Keratinocyte (primary cell): Measurements from ENCODE around the gene IQGAP3. TPM values are rescaled to one million over a fixed set of nuclear protein-coding genes. Genes with fewer than 3 reads are reported as not detected.

ENCODE experiments used
- DNase-seq: peaks from one replicate; pipeline ENCODE4 v3.0.0-alpha.2; 2011; ENCODE audit warnings: low read depth, missing footprints, low spot score
- FAIRE-seq: peaks from 2 replicates; lab custom pipeline; 2011; peaks lifted over from hg19 to GRCh38; lab: Jason Lieb, UNC
- H2AFZ ChIP-seq: 2 replicates; pipeline ENCODE4 v1.6.0; 2012; ENCODE audit warnings: low read length, control low read depth, inconsistent platforms; ENCODE audit not compliant: control insufficient read depth
- H3K27ac ChIP-seq: 2 replicates; pipeline ENCODE4 v1.5.1; 2011; ENCODE audit warnings: low read length; ENCODE audit not compliant: control insufficient read depth, insufficient read depth
- H3K27me3 ChIP-seq: 3 replicates; pipeline ENCODE4 v1.6.0; 2011; ENCODE audit warnings: low read length; ENCODE audit not compliant: control insufficient read depth, insufficient read depth; ENCODE audit errors: extremely low read depth
- H3K36me3 ChIP-seq, 2 experiments: 2 replicates in 1 of 2; 3 replicates in 1 of 2; pipeline ENCODE4 v1.5.1; 2011; ENCODE audit warnings: low read length in 2 of 2, mild to moderate bottlenecking in 1 of 2; ENCODE audit not compliant: control insufficient read depth in 2 of 2, insufficient read depth in 2 of 2; ENCODE audit errors: extremely low read depth in 1 of 2
- H3K4me1 ChIP-seq: 3 replicates; pipeline ENCODE4 v1.5.1; 2011; ENCODE audit warnings: low read length; ENCODE audit not compliant: control insufficient read depth, insufficient read depth; ENCODE audit errors: extremely low read depth
- H3K4me2 ChIP-seq: 3 replicates; pipeline ENCODE4 v1.6.0; 2011; ENCODE audit warnings: low read depth, low read length; ENCODE audit not compliant: control insufficient read depth, insufficient read depth; ENCODE audit errors: extremely low read depth
- H3K4me3 ChIP-seq, 3 experiments: fragments of 200-600 bp in 1 of 3; sonication (generic) in 1 of 3; 2 replicates in 2 of 3; 3 replicates in 1 of 3; pipeline ENCODE4 v1.5.1; 2011 to 2016; ENCODE audit warnings: low read length in 3 of 3, mild to moderate bottlenecking in 3 of 3, control low read depth in 2 of 3, inconsistent platforms in 1 of 3, low read depth in 1 of 3, mixed read lengths in 1 of 3, mixed run types in 1 of 3, moderate library complexity in 1 of 3; ENCODE audit not compliant: control insufficient read depth in 2 of 3, insufficient read depth in 2 of 3; ENCODE audit errors: extremely low read depth in 1 of 3
- H3K79me2 ChIP-seq: 2 replicates; pipeline ENCODE4 v1.6.0; 2012; ENCODE audit warnings: low read length; ENCODE audit not compliant: control insufficient read depth, insufficient read depth
- H3K9ac ChIP-seq: 3 replicates; pipeline ENCODE4 v1.6.0; 2011; ENCODE audit warnings: low read length; ENCODE audit not compliant: control insufficient read depth, insufficient read depth; ENCODE audit errors: extremely low read depth
- H3K9me1 ChIP-seq: 3 replicates; pipeline ENCODE4 v1.6.0; 2011; ENCODE audit warnings: low read length; ENCODE audit not compliant: control insufficient read depth, insufficient read depth; ENCODE audit errors: extremely low read depth
- H3K9me3 ChIP-seq: 2 replicates; pipeline ENCODE4 v1.5.1; 2012; ENCODE audit warnings: low read depth, low read length; ENCODE audit not compliant: control insufficient read depth
- H4K20me1 ChIP-seq: 3 replicates; pipeline ENCODE4 v1.6.0; 2011; ENCODE audit warnings: low read length; ENCODE audit not compliant: control insufficient read depth, insufficient read depth; ENCODE audit errors: extremely low read depth
- CTCF ChIP-seq, 3 experiments: IDR thresholded peaks in 1 of 3; conservative IDR thresholded peaks in 1 of 3; optimal IDR thresholded peaks in 1 of 3; 2 replicates in 2 of 3; 3 replicates in 1 of 3; pipeline versions ENCODE3 to v1.5.1; 2011; ENCODE audit warnings: low read length in 3 of 3, mild to moderate bottlenecking in 3 of 3, moderate library complexity in 2 of 3, control low read depth in 1 of 3, inconsistent platforms in 1 of 3; ENCODE audit not compliant: insufficient read depth in 2 of 3; ENCODE audit errors: extremely low read depth in 1 of 3
- EZH2 ChIP-seq: IDR thresholded peaks from one replicate; pipeline ENCODE4 v1.6.1; 2012; ENCODE audit warnings: inconsistent platforms, mild to moderate bottlenecking, low read length, moderate library complexity
- dilution Hi-C: fragments of 300-500 bp; cut with MboI; formaldehyde crosslinking; loops from one replicate; pipeline ENCODE4 v1.7.0; 2020; ENCODE audit warnings: low sequenced_read_pairs; ENCODE audit not compliant: extremely low pct_ligation_motif_present
- polyA plus RNA-seq, 5 experiments: library from polyadenylated mRNA; depleted of rRNA in 3 of 5; stranded (reverse) in 3 of 5; stranded (forward) in 1 of 5; unstranded in 1 of 5; fragments of >200 nt; gene quantifications; 1 replicate in 1 of 5; 2 replicates in 3 of 5; 3 replicates in 1 of 5; pipeline versions ENCODE4 v1.2.1 to v1.2.3, GENCODE V29; 2011 to 2012; ENCODE audit warnings: missing spikeins in 2 of 5, low read depth in 1 of 5, low replicate concordance in 1 of 5

The IQGAP3 gene
- polyA plus RNA-seq, 1 donor (not counting 4 experiments of a cell fraction or from before 2014, with no cell fraction given), result 5.3 TPM

- dilution Hi-C loops, result no loop called here
- Histone ChIP-seq H4K20me1 (no peaks in the 10 kb centered on the region), H3K27me3 (no peaks in the 10 kb centered on the region), H3K4me3 (no peak overlapping the region), H3K9ac (no peak overlapping the region), H3K27ac (no peak overlapping the region), H3K9me1 (no peaks in the 10 kb centered on the region), H3K4me1 (no peaks in the 10 kb centered on the region), H3K79me2 (no peaks in the 10 kb centered on the region), H3K36me3 (peaks cover 0 to 44% of the 10 kb centered on the region in 2 experiments), H2AFZ (no peak overlapping the region), H3K9me3 (no peaks in the 10 kb centered on the region), H3K4me2 (no peak overlapping the region)
- FAIRE-seq (no peak), DNase-seq (no peak)
- no peak for TF ChIP-seq EZH2
- TF ChIP-seq CTCF (optimal IDR thresholded peaks at IDR 0.05 in 1 of 3, IDR thresholded peaks at IDR 0.05 in 1 of 3, conservative IDR thresholded peaks at IDR 0.05 in 1 of 3; ENCODE audit: extremely low read depth in 1 of 3, insufficient read depth in 2 of 3, low read length in 3 of 3), result no peak
Observed at GRCh38 chr1:156530006-156530405, 42.4 kb downstream of the IQGAP3 start.

GRCh38 chr1:156528875-156529425 is 43.4 kb downstream of the IQGAP3 start:
- no peaks in the 10 kb centered on the region for H3K9me1 ChIP-seq
- H2AFZ ChIP-seq, result no peak overlapping the region
- peaks cover 0 to 47% of the 10 kb centered on the region in 2 experiments for H3K36me3 ChIP-seq
- H3K27me3 ChIP-seq, result no peaks in the 10 kb centered on the region
- H3K27ac ChIP-seq, result no peak overlapping the region
- DNase-seq, result no peak
- TF ChIP-seq EZH2, result no peak
- no peak for TF ChIP-seq CTCF (optimal IDR thresholded peaks at IDR 0.05 in 1 of 3, IDR thresholded peaks at IDR 0.05 in 1 of 3, conservative IDR thresholded peaks at IDR 0.05 in 1 of 3; ENCODE audit: extremely low read depth in 1 of 3, insufficient read depth in 2 of 3, low read length in 3 of 3)
- no peaks in the 10 kb centered on the region for H3K4me1 ChIP-seq
- FAIRE-seq, result no peak
- no peak overlapping the region for H3K4me2 ChIP-seq
- H3K79me2 ChIP-seq, result no peaks in the 10 kb centered on the region
- dilution Hi-C loops, result no loop called here
- no peak overlapping the region for H3K9ac ChIP-seq
- H4K20me1 ChIP-seq, result no peaks in the 10 kb centered on the region
- no peaks in the 10 kb centered on the region for H3K9me3 ChIP-seq
- H3K4me3 ChIP-seq, result no peak overlapping the region
